ENCODE measurements around the gene PMEPA1. TPM values are rescaled to one million over a fixed set of nuclear protein-coding genes. Genes with fewer than 3 reads are reported as not detected.

The PMEPA1 gene
- total RNA-seq, 1 donor from 2014 or later: 49.4 TPM

- Histone ChIP-seq H3K4me3 (ENCODE audit: insufficient read depth, low read depth, low read length) (no peak overlapping the region), H2AFZ (ENCODE audit: low read depth, low read length) (no peak overlapping the region), H3K27me3 (ENCODE audit: insufficient read depth, low read length) (peaks cover 7% of the 10 kb centered on the region), H3K27ac (ENCODE audit: low read depth, low read length) (no peak overlapping the region), H3K4me1 (ENCODE audit: insufficient read depth, low read length) (no peaks in the 10 kb centered on the region), H3K79me2 (ENCODE audit: insufficient read depth, low read length) (no peaks in the 10 kb centered on the region), H3K9me3 (ENCODE audit: insufficient read depth, low read depth, low read length) (no peaks in the 10 kb centered on the region), H3K4me2 (ENCODE audit: low read length) (no peak overlapping the region), H3K9ac (ENCODE audit: low read length) (no peak overlapping the region), H4K20me1 (ENCODE audit: insufficient read depth, low read length) (no peaks in the 10 kb centered on the region), H3K36me3 (ENCODE audit: insufficient read depth, low read length) (no peaks in the 10 kb centered on the region)
- FAIRE-seq (no peak), DNase-seq (ENCODE audit: low read depth) (no peak)
- Mint-ChIP-seq H3K36me3 (ENCODE audit: low read depth, unreplicated experiment) (no peaks in the 10 kb centered on the region), H3K4me3 (ENCODE audit: unreplicated experiment) (no peak overlapping the region), H3K27ac (ENCODE audit: unreplicated experiment) (no peak overlapping the region), H3K4me1 (ENCODE audit: low read depth, unreplicated experiment) (peaks cover 2% of the 10 kb centered on the region), H3K9me3 (ENCODE audit: unreplicated experiment) (peaks cover 4% of the 10 kb centered on the region), H3K27me3 (ENCODE audit: low read depth, unreplicated experiment) (peaks cover 47% of the 10 kb centered on the region)
- TF ChIP-seq CTCF (IDR thresholded peaks at IDR 0.05; ENCODE audit: insufficient read depth, low read depth, low read length) (no peak), EZH2 (IDR thresholded peaks at IDR 0.05; ENCODE audit: insufficient read depth, low read length) (no peak)
Measured at GRCh38 chr20:57616143-57616951, 93.5 kb downstream of the PMEPA1 start.

GRCh38 chr20:57615445-57615811, 94.4 kb downstream of the PMEPA1 start:
- H3K9me3 Mint-ChIP-seq (ENCODE audit: unreplicated experiment): peaks cover 4% of the 10 kb centered on the region
- H3K27me3 ChIP-seq (ENCODE audit: insufficient read depth, low read length): peaks cover 7% of the 10 kb centered on the region
- no peaks in the 10 kb centered on the region for H3K9me3 ChIP-seq (ENCODE audit: insufficient read depth, low read depth, low read length)
- H3K4me1 ChIP-seq (ENCODE audit: insufficient read depth, low read length): no peaks in the 10 kb centered on the region
- no peaks in the 10 kb centered on the region for H3K36me3 Mint-ChIP-seq (ENCODE audit: low read depth, unreplicated experiment)
- H3K79me2 ChIP-seq (ENCODE audit: insufficient read depth, low read length): no peaks in the 10 kb centered on the region
- H3K36me3 ChIP-seq (ENCODE audit: insufficient read depth, low read length): no peaks in the 10 kb centered on the region
- no peak overlapping the region for H3K4me3 Mint-ChIP-seq (ENCODE audit: unreplicated experiment)
- no peak overlapping the region for H2AFZ ChIP-seq (ENCODE audit: low read depth, low read length)
- H3K4me3 ChIP-seq (ENCODE audit: insufficient read depth, low read depth, low read length): no peak overlapping the region
- no peak overlapping the region for H3K27ac ChIP-seq (ENCODE audit: low read depth, low read length)
- H3K9ac ChIP-seq (ENCODE audit: low read length): no peak overlapping the region
- H3K27me3 Mint-ChIP-seq (ENCODE audit: low read depth, unreplicated experiment): peaks cover 47% of the 10 kb centered on the region
- no peak for FAIRE-seq
- H3K4me2 ChIP-seq (ENCODE audit: low read length): no peak overlapping the region
- H3K27ac Mint-ChIP-seq (ENCODE audit: unreplicated experiment): no peak overlapping the region
- TF ChIP-seq EZH2 (IDR thresholded peaks at IDR 0.05; ENCODE audit: insufficient read depth, low read length) (no peak), CTCF (IDR thresholded peaks at IDR 0.05; ENCODE audit: insufficient read depth, low read depth, low read length) (no peak)
- peaks cover 2% of the 10 kb centered on the region for H3K4me1 Mint-ChIP-seq (ENCODE audit: low read depth, unreplicated experiment)
- no peak for DNase-seq (ENCODE audit: low read depth)
- H4K20me1 ChIP-seq (ENCODE audit: insufficient read depth, low read length): no peaks in the 10 kb centered on the region
